Thyroid gland (tissue), 4 donors: ENCODE results near the gene NUDT16L1.

Experiments used
- POLR2A ChIP-seq, 2 donors: fragments of 450-650 bp; IDR thresholded peaks; one replicate each; pipeline ENCODE4 v1.6.1; 2017; ENCODE audit warnings: antibody characterized with exemption in 2 of 2, mild to moderate bottlenecking in 2 of 2, moderate library complexity in 1 of 2
- TF ChIP-seq, protein P1 (sequence below), 6 experiments: fragments of 200-600 bp in 3 of 6; fragments of 450-650 bp in 3 of 6; sonication (generic) in 3 of 6; IDR thresholded peaks; one replicate each; pipeline ENCODE4 v1.5.1; 2016 to 2019; ENCODE audit warnings: antibody characterized with exemption in 6 of 6, mild to moderate bottlenecking in 2 of 6, inconsistent platforms in 1 of 6, moderate library complexity in 1 of 6

- TF ChIP-seq, protein P1, sequence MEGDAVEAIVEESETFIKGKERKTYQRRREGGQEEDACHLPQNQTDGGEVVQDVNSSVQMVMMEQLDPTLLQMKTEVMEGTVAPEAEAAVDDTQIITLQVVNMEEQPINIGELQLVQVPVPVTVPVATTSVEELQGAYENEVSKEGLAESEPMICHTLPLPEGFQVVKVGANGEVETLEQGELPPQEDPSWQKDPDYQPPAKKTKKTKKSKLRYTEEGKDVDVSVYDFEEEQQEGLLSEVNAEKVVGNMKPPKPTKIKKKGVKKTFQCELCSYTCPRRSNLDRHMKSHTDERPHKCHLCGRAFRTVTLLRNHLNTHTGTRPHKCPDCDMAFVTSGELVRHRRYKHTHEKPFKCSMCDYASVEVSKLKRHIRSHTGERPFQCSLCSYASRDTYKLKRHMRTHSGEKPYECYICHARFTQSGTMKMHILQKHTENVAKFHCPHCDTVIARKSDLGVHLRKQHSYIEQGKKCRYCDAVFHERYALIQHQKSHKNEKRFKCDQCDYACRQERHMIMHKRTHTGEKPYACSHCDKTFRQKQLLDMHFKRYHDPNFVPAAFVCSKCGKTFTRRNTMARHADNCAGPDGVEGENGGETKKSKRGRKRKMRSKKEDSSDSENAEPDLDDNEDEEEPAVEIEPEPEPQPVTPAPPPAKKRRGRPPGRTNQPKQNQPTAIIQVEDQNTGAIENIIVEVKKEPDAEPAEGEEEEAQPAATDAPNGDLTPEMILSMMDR (IDR thresholded peaks at IDR 0.05): no peak
- no peak for TF ChIP-seq POLR2A (IDR thresholded peaks at IDR 0.05)
Measured at GRCh38 chr16:4675864-4676786, 17.2 kb upstream of the NUDT16L1 start.
